ENCODE results near the gene AP2B1. TPM values are rescaled to one million over a fixed set of nuclear protein-coding genes. Genes with fewer than 3 reads are reported as not detected.
"Not testable (repeated sequence)": the region's sequence is repeated elsewhere in the genome, so short reads cannot be mapped to it uniquely, and the experiment has no call there.

AP2B1 gene
- total RNA-seq, 2 donors from 2014 or later = 154 to 190 TPM

DNA sequence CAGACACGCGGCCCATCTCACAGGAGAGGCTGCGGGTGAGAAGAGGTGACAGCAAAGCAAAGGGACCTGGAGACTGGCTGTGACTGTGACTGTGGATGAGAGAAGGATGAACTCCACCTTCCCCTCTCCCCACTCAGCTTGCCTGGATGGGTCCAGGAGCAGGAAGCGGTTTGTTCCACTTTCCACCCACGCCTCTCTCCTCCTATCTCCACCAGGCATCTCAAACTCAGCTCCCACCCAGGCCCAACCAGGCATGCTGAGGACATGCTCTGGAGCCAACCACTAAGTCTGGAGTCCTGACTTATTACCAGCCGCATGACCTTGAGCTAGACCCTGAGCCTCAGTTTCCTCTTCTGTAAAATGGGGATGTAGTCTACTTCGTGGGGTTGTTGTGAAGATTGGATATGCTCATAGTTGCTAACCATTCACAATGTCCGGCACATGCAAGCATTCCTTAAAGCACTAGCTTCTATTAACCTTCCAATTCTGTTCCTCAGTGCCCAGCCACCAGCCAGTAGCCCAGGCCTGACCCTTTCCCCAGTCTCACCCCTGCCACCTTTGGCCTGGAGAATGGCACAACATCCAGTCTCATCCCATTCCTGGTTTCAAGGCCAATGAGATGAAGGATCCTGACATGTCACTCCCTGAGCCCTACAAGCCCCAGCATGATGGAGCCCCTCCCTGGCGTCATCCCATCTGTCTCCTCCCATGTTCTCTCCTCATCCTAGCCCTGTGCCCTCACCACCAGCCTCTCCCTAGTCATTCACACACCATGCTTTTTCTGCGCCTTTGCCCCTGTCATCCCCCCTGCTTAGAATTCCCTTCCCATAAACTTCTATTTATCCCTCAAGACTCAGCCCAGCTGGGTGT, 163.6 kb downstream of the AP2B1 start:
- ATAC-seq (no peak), DNase-seq (no peak)
- intact Hi-C loops (cut with DNase I, micrococcal nuclease) = no loop called here

DNA sequence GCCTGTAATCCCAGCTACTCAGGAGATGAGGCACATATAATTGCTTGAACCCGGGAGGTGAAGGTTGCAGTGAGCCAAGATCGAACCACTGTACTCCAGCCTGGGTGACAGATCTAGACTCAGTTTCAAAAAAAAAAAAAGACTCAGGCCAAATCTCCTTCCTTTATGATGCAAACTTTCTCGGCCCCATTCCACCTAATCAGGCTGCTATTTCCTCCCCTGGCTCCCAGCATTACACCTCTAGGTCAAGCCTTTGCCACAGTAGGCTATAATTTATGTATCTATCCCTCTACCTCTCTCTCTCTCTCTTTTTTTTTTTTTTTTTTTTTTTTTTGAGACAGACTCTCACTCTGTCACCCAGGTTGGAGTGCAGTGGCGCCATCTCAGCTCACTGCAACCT, 164.4 kb downstream of the AP2B1 start:
- DNase-seq; ATAC-seq; intact Hi-C loops (cut with DNase I, micrococcal nuclease): not testable (repeated sequence)

DNA sequence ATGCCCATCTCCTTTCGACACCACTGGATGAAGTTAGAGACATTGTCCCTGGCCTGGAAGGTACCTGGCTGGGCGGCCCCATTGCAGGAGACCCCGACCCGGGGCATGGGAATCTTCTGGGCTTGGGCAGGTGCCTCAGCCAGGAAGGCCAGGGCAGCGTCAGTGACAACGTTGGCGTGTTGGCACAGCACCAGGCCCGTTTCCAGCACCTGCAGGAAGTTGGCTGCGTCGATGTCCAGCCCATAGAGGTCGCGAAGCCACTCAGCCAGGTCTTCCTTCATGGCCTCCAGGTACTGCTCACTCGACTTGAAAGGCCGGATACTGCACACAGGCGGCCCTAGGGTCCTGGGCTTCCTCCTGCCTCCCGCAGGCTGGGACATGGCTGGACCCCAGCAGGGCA, 165.3 kb downstream of the AP2B1 start:
- ATAC-seq (peak; percentile 53), DNase-seq (no peak)
- intact Hi-C loops (cut with DNase I, micrococcal nuclease) = no loop called here

DNA sequence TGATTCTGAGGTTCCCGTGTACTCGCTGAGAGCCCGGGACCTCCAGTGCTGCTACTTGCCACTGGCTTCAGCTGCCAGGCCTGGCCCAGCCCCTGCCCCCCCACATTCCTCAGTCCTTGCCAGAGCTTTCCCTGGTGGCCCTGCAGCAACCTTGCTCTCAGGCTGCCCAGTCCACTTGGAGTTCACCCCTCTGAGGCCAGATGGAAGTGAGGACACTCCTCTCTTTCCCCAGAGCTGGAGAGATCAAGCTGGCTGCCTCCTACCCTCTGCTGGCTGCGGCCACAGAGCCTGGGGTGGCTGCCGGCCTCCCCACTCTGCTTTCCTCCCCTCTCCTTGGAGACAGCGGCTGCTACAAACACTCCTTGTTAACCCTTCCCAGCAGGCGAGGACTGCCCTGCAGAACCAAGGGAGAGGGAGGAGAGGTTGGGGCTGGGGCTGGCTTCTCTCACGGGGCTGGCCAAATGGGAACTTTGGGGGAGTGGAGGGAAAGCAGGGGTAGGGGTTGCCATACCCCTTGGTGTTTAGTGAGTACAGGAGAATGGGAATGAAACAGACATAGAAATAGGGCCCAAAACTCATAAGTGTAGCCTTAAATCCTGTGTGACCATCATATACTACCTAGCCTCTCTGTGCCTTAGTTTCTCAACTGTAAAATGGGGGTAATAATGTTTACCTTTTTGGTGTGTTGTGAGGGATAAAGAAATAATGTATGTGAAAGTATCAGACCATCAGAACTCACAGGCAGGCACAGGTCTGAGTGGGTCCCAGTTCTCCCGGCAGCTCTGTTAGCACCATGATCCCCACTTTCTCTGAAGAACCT, 166.0 kb downstream of the AP2B1 start, which contains the start of gene GAS2L2:
Gene GAS2L2 (minus strand): TSS at position 295 of the 820 bp plus-strand sequence. CDS start 389 bp downstream, outside the sequence.
- intact Hi-C loops (cut with DNase I, micrococcal nuclease) = no loop called here
- DNase-seq (no peak), ATAC-seq (peak; percentile 15)

DNA sequence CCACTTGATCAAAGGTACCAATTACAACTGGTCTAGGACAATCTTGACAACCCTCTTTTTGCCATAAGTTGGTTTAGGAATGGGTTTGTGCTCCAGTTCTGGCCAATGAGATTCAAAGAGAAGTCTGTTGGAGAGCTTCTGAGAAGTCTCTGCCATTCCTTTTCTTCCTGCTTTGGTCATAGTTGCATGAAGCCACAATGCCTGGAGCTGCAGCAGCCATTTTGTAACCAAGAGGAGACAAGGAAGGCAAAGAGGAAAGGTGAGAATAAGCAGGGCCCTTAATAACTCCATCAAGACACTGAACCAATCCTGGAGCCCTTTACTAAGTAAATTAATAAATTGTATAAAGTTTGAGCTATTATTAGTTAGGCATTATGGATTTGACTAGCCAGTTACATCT, 170.1 kb downstream of the AP2B1 start:
- ATAC-seq (no peak), DNase-seq (no peak)
- intact Hi-C loops (cut with DNase I, micrococcal nuclease) = no loop called here

DNA sequence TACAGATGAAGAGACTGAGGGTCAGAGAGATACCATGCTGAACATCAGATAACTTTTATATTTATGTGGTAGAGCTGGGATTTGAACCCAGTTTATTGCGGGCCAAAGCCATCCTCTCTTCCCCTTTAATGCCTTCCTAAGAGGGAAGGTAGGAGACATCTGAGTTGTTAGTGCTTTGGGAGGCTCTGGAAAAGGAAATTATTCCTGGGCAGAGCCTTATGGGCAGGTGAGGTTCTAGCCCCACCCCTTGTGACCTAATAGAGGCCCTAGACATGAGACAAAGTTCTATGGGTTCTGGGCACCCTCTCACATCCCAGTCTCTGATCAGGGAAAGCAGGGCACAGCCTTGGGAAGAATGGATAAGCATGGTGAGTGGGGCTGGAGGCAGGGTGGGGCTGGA, 173.5 kb downstream of the AP2B1 start, which contains the start of gene C17orf50:
Gene C17orf50 (plus strand): TSS at position 301 of the 400 bp plus-strand sequence. CDS start 55 bp downstream, at position 356.
- DNase-seq = no peak
- no peak for ATAC-seq
- intact Hi-C loops (cut with DNase I, micrococcal nuclease) = loop anchor here in 1 of 2 donors (5.0 kb wide), 1 partner anchor 47 kb away; the partner anchor contains the start of gene TAF15

DNA sequence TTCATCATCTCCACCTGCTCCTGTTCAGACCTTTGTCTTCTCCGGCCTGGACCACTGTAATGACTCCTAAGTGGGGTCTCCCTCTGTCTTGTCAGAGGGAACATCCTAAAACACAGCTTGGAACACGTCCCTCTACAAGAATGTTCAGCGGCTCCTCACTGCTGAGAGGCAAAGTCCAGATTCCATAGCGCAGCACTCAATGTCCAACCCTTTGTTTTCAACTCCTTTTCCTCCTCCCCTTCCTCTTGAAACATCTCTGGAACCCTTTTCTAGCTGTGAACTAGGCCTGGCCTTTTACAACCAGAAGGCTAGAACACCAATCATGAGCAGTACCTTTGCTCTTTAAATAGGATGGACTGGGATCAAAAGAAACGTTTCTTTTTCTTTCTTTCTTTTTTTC, 174.5 kb downstream of the AP2B1 start:
- no peak for DNase-seq
- ATAC-seq = no peak
- intact Hi-C loops (cut with DNase I, micrococcal nuclease) = loop anchor here in 1 of 2 donors (5.0 kb wide), 1 partner anchor 46 kb away; the partner anchor contains the start of gene TAF15

DNA sequence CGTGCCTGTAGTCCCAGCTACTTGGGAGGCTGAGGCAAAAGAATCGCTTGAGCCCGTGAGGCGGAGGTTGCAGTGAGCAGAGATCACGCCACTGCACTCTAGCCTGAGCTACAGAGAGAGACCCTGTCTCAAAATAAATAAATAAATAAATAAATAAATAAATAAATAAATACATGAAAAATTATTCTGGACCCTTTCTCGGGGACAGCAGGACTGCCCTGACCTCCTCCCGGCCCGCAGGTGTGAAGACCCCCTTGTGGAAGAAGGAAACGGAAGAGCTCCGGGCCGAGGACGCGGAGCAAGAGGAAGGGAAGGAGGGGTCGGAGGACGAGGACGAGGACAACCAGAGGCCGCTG, 176.6 kb downstream of the AP2B1 start:
- intact Hi-C loops (cut with DNase I, micrococcal nuclease) = loop anchor here (2.0 to 5.0 kb wide), 2 partner anchors 41 to 44 kb away; partner anchors contain the start of gene TAF15 (in 1 of the 2)
- DNase-seq (no peak), ATAC-seq (no peak)

DNA sequence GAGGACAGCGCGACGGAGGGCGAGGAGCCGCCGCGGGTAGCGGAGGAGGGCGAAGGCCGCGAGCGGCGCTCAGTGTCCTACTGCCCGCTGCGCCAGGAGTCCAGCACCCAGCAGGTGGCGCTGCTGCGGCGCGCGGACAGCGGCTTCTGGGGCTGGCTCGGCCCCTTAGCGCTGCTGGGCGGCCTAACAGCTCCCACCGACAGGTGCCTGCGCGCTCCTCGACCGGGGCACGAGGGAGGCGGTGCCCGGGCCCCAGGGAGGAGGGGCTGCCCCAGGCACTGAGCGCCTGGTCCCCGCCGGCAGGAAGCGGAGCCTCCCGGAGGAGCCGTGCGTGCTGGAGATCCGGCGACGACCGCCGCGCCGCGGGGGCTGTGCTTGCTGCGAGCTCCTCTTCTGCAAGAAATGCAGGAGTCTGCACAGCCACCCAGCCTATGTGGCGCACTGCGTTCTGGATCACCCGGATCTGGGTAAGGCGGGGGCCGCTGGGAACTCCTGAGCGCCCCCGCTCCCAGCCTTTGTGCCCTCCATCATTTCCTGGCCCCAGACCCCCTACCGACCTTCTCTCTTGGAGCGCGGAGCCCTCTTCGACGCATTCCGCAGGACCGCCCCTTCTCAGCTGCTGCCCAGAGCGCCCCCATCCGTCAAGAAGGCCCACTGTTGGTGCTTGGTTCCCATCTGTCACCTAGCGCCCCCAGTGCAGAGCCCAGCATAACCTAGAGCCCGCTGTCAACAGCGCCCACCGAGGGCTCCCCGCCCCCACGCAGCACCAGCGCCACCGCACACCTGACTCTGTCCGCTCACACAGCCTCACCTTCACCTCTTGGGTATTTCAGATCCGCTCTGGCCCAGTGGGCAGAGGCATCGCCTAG, 177.2 kb downstream of the AP2B1 start:
- DNase-seq (peak; percentile 85 to 93), ATAC-seq (peak; percentile 88)
- intact Hi-C loops (cut with DNase I, micrococcal nuclease) = loop anchor here (2.0 to 5.0 kb wide), 2 partner anchors 40 to 43 kb away; partner anchors contain the start of gene TAF15 (in 1 of the 2)

DNA sequence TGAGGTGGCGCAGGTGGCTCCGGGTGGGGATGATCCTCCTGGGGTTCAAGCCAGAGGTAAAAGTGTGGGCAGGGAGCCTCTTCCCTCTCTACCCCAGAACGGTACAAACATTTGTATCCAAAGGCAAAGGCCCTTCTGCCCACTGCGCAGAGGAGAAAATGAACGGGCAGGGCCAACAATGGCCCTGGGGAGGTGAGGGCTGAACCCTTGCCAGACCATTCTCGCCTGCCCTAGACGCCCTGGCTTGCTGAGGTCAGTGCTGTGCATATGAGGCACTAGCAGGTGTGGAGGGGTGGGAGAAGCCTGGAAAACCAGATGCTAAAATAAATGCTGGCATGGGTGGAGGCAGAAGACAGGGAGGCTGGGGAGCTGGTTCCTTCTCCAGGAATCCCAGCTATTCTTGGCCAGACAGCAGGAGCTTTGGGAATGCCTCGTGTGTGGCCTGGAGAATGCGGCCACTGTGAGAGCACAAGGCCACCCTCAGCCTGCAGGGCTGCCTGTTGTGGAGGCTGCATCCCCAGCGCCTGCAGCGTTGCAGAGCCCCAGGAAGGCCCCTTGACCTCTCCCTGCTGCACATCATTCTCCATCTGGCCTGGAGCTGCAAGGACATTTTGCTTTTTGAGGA, 178.1 kb downstream of the AP2B1 start:
- intact Hi-C loops (cut with DNase I, micrococcal nuclease) = loop anchor here in 1 of 2 donors (2.0 kb wide), 1 partner anchor 40 kb away; no protein-coding TSS in a partner anchor
- DNase-seq (no peak), ATAC-seq (no peak)

DNA sequence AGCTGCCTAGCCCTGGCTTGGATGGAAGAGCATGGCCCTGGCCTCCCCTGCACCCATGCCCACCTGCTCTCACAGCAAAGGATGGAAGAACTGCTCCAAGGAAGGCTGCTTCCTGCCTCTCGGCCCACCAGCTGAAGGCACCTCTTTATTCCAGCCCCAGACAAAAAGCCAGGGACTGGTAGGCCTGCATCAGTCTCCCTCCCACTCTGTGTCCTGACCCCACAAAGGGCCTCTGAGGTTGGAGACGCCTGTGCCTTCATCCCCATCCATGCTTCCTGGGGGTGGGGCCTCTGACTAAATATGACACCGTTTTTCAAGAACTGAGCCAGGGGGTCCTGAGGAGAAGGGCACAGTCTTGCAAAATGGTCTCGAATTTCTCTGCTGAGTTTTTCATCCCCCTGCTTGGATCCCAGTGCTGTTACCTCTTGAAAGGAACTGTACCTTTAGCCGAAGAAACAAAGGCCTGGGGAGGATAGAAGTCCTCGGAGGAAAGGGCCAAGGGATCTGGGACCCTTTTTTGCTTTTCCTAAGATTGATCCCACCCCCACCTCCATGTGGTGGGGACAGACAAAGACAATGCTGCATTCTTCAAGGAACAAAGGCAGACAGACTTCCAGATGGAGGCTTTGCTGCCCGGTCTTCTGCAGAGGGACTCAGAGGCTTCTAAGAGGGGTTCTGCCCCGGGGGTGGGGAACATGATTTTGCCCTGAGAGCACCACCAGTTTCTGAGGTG, 178.8 kb downstream of the AP2B1 start:
- ATAC-seq (no peak), DNase-seq (no peak)
- intact Hi-C loops (cut with DNase I, micrococcal nuclease) = loop anchor here in 1 of 2 donors (2.0 kb wide), 1 partner anchor 39 kb away; no protein-coding TSS in a partner anchor

DNA sequence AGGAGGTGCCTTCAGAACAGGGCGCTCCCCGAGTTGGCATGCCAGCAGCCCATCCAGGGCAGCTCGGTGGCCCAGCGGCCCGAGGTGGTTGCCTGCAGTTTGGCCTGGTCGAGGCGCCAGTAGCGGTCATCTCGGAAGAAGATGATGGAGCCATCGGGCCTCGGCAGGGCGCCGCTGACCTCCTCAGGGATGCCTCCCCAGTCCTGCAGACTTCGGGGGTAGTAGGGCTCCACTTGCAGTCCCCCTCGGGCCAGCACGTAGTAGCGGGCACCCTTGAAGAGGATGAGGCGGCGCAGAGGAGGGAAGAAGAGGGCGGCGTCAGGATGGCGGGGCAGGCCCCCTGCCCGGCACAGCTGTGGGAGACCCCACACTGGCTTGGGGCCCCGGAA, 179.4 kb downstream of the AP2B1 start:
- ATAC-seq (no peak), DNase-seq (no peak)
- intact Hi-C loops (cut with DNase I, micrococcal nuclease) = no loop called here

DNA sequence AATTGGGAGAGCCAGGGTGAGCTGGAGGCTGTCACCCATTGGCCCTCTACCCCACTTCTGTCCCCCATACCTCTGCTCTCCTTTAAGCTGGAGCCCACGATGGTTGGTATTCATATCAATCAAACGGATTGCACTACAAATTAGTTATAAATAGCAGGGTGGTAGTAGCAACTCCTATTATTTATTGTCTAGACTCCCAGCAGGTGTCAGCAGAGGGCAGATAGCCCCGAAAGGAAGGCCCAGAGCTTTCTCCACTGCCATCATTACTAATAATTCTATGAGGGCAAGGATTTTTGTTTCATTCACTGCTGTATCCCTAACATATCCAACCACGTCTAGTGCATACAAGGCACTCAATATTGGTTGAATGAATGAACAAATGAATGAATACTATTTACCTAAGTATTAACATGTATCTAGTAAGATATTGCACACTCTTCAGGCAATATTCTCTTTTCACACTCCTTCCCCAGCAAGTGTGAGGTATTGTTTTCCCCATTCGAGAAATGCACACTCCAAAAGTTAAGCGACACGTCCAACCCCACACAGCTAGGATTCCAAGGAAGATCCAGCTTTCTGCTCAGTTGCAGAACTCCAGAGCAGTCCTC, 179.9 kb downstream of the AP2B1 start:
- ATAC-seq = no peak
- no peak for DNase-seq
- intact Hi-C loops (cut with DNase I, micrococcal nuclease) = no loop called here

DNA sequence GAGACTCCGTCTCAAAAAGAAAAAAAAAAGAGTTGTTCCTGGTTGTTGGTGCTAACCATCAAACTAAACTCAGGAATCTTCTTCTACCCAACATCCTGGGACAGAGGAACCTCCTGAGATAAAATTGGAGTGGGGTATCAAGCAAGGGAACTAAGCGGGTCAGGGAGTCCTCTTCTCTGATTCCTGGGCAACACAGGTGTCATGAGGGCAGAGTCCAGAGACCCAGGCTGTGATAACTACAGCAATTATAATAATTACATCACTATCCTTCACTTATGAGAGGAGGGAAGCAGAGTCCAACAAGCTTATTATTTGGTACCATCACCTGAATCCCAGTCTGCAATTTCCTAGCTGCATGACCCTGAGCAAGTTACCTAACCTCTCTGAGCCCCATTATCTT, 181.7 kb downstream of the AP2B1 start:
- intact Hi-C loops (cut with DNase I, micrococcal nuclease) = no loop called here
- DNase-seq (no peak), ATAC-seq (no peak)

DNA sequence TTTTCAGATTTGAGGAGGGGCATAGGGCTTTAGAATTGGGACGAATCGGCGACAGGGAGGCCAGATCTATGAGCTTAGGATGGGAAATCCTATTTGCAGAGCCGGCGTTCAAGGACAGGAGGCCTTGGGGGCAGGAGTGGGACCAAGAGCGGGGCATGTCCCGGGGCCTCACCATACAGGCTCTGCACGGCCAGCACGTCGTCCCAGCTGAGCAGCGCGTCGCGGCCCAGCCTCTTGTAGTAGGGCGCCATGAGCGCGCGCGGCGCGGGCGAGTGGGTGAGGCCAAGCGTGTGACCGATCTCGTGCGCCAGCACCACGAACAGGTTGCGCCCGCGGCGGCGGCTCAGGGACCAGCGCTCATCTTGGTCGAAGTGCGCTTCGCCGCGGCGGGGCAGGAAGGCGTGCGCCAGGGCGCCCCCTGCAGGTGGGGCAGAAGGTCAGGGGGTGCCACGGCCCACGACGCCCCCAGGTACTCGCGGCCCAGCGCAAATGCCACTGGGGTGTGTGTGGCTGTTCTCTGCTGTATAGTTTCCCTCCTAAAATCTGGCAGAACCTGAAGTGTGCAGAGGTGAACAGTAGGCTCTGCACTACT, 182.9 kb downstream of the AP2B1 start:
- intact Hi-C loops (cut with DNase I, micrococcal nuclease) = no loop called here
- ATAC-seq (no peak), DNase-seq (no peak)

DNA sequence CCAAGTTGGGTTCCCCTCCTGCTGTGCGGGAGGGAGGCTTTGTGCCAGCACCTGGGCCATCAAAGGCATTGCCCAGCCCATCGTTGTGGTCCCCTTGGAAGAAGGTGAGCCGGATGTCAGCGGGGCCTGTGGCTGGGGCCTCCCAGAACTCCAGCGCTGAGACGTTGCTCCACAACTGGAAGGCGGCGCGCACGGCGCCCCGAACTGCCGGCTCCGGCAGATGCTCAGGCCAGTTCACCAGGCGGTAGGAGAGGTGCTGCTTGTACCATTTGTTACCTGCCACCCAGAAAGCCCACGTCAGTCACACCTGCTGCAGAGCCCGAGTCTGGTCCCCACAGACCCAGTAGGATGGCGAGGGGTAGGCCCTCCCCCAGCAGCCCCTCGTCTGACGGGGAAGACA, 186.0 kb downstream of the AP2B1 start:
- ATAC-seq (no peak), DNase-seq (no peak)
- intact Hi-C loops (cut with DNase I, micrococcal nuclease) = no loop called here
